HepG2 (cell line): ENCODE measurements around the gene DYSF. TPM values are rescaled to one million over a fixed set of nuclear protein-coding genes. Genes with fewer than 3 reads are reported as not detected.

Source experiments
- ATAC-seq: fragments of 200-7000 bp; cut with Tn5 transposase; 3 replicates; pipeline ENCODE4 v1.9.1; 2020; ENCODE audit warnings: mild to moderate bottlenecking, moderate library complexity
- BruUV-seq: library from RNA; stranded (reverse); fragments of 400-500 nt; replicated peaks from 2 replicates; lab custom pipeline; 2021; lab: Mats Ljungman, UMichigan
- CTCF ChIA-PET: fragments of 300-600 bp; formaldehyde crosslinking; extraction: SDS; loops from one replicate; lab custom pipeline; 2021; ENCODE audit warnings: low total read pairs, inconsistent platforms, low intra/inter-chr PET ratio; lab: Yijun Ruan, JAX
- POLR2A ChIA-PET: fragments of 350-600 bp; sonication (Branson Sonifier 250); formaldehyde crosslinking; loops from one replicate; lab custom pipeline; 2020; ENCODE audit warnings: antibody characterized with exemption, inconsistent platforms; lab: Yijun Ruan, JAX
- DNase-seq: peaks from one replicate; pipeline ENCODE4 v3.0.0-alpha.2; 2015; ENCODE audit warnings: low spot score
- FAIRE-seq: peaks from 3 replicates; lab custom pipeline; 2011; peaks lifted over from hg19 to GRCh38; lab: Jason Lieb, UNC
- H2AFZ ChIP-seq: one replicate; pipeline ENCODE4 v1.6.1; 2011; ENCODE audit warnings: low read length, inconsistent platforms
- H3K27ac ChIP-seq: fragments of 300-600 bp; 3 replicates; pipeline ENCODE4 v1.8.0; 2011; ENCODE audit warnings: mixed run types, mild to moderate bottlenecking, mixed read lengths, low read length, inconsistent platforms; ENCODE audit not compliant: insufficient read depth; ENCODE audit errors: extremely low read length
- H3K27me3 ChIP-seq, 2 experiments: fragments of 200-600 bp in 1 of 2; 2 replicates in 1 of 2; 3 replicates in 1 of 2; pipeline versions ENCODE4 v1.6.0 to v1.8.0; 2011; ENCODE audit warnings: low read length in 2 of 2, mild to moderate bottlenecking in 2 of 2, moderate library complexity in 2 of 2, inconsistent platforms in 1 of 2; ENCODE audit not compliant: insufficient read depth in 2 of 2, control insufficient read depth in 1 of 2
- H3K36me3 ChIP-seq, 2 experiments: fragments of 200-600 bp in 1 of 2; replicated peaks in 1 of 2; 2 replicates in 1 of 2; 3 replicates in 1 of 2; pipeline versions ENCODE4 v1.5.1 to v1.8.0; 2011; ENCODE audit warnings: low read length in 2 of 2, inconsistent platforms in 1 of 2; ENCODE audit not compliant: insufficient read depth in 2 of 2, control insufficient read depth in 1 of 2
- H3K4me1 ChIP-seq: 2 replicates; pipeline ENCODE4 v1.5.1; 2012; ENCODE audit warnings: low read length, inconsistent platforms; ENCODE audit not compliant: insufficient read depth
- H3K4me2 ChIP-seq: 2 replicates; pipeline ENCODE4 v1.6.0; 2011; ENCODE audit warnings: low read depth, low read length, inconsistent platforms
- H3K4me3 ChIP-seq, 3 experiments: fragments of 200-600 bp in 1 of 3; sonication (generic), shearing (Covaris generic) in 1 of 3; replicated peaks in 1 of 3; 2 replicates each; pipeline ENCODE4 v1.5.1; 2011 to 2016; ENCODE audit warnings: low read length in 3 of 3, inconsistent platforms in 2 of 3, low read depth in 2 of 3, mild to moderate bottlenecking in 2 of 3, control low read depth in 1 of 3, mixed read lengths in 1 of 3; ENCODE audit not compliant: insufficient read depth in 1 of 3
- H3K79me2 ChIP-seq: one replicate; pipeline ENCODE4 v1.6.1; 2011; ENCODE audit warnings: low read length, inconsistent platforms; ENCODE audit not compliant: insufficient read depth
- H3K9ac ChIP-seq: 2 replicates; pipeline ENCODE4 v1.6.0; 2011; ENCODE audit warnings: mild to moderate bottlenecking, low read depth, low read length, inconsistent platforms; ENCODE audit not compliant: insufficient read depth
- H3K9me3 ChIP-seq: 2 replicates; pipeline ENCODE4 v1.5.1; 2012; ENCODE audit warnings: mild to moderate bottlenecking, low read length
- H4K20me1 ChIP-seq: 2 replicates; pipeline ENCODE4 v1.6.0; 2011; ENCODE audit warnings: inconsistent platforms, mild to moderate bottlenecking, low read length, moderate library complexity; ENCODE audit not compliant: insufficient read depth
- CREB1 ChIP-seq, 2 experiments: fragments of 450-650 bp in 1 of 2; IDR thresholded peaks; 2 replicates each; pipeline ENCODE4 v1.6.1; 2016 to 2017; ENCODE audit warnings: control low read depth in 1 of 2, mild to moderate bottlenecking in 1 of 2, missing compliant biosample characterization in 1 of 2, missing genetic modification characterization in 1 of 2
- MAFG ChIP-seq: sonication (generic); formaldehyde crosslinking; IDR thresholded peaks from 2 replicates; pipeline ENCODE4 v1.5.1; 2020; ENCODE audit warnings: mild to moderate bottlenecking, missing genetic modification reagents
- MXD4 ChIP-seq: IDR thresholded peaks from 2 replicates; pipeline ENCODE4 v1.6.1; 2016; ENCODE audit warnings: mild to moderate bottlenecking, missing biosample characterization, missing genetic modification reagents
- NFIC ChIP-seq: IDR thresholded peaks from 2 replicates; pipeline ENCODE4 v1.6.1; 2012; ENCODE audit warnings: mild to moderate bottlenecking, low read length, inconsistent platforms
- RBM22 ChIP-seq: fragments of 200-400 bp; formaldehyde crosslinking; optimal IDR thresholded peaks from 2 replicates; pipeline ENCODE3; 2017; ENCODE audit warnings: mild to moderate bottlenecking, low read length, moderate library complexity
- RXRA ChIP-seq: sonication (generic); formaldehyde crosslinking; IDR thresholded peaks from 2 replicates; pipeline ENCODE4 v1.5.1; 2020; ENCODE audit warnings: missing genetic modification reagents
- ZNF607 ChIP-seq: sonication (generic); formaldehyde crosslinking; IDR thresholded peaks from 2 replicates; pipeline ENCODE4 v1.5.1; 2020; ENCODE audit warnings: missing genetic modification reagents, mild to moderate bottlenecking, borderline replicate concordance
- ZSCAN30 ChIP-seq: sonication (generic); formaldehyde crosslinking; IDR thresholded peaks from 2 replicates; pipeline ENCODE4 v1.5.0; 2020; ENCODE audit warnings: mild to moderate bottlenecking, missing genetic modification reagents
- WGBS: methylation state at CpG from one replicate; pipeline ENCODE4 v1.1.6; 2017; ENCODE audit warnings: low lambda C conversion rate; 5-methylcytosine and 5-hydroxymethylcytosine counted together
- in situ Hi-C: cut with HindIII; loops from 2 replicates; pipeline ENCODE4 v1.10.0; 2017; ENCODE audit warnings: low pct_unique_long_range_greater_than_20kb; ENCODE audit not compliant: extremely low pct_ligation_motif_present
- intact Hi-C: fragments of 100-400 bp; cut with micrococcal nuclease; formaldehyde crosslinking; loops from one replicate; pipeline ENCODE4 v1.10.0; 2022; ENCODE audit not compliant: unreplicated experiment
- polyA plus RNA-seq, 8 experiments: library from polyadenylated mRNA; depleted of rRNA in 3 of 8; stranded (reverse) in 7 of 8; unstranded in 1 of 8; fragments of >200 nt; fragmentation: Illumina TruSeq in 4 of 8; extraction: Trizol in 4 of 8; gene quantifications; 2 replicates each; pipeline versions ENCODE4 v1.2.1 to v1.2.3, GENCODE V29; 2011 to 2016; ENCODE audit warnings: low read depth in 4 of 8, missing spikeins in 1 of 8, mixed read lengths in 1 of 8; ENCODE audit not compliant: insufficient read depth in 1 of 8
- total RNA-seq, 5 experiments: library from RNA; depleted of rRNA; stranded (reverse); fragments of >200 nt; fragmentation: Illumina TruSeq; extraction: Trizol; gene quantifications; 2 replicates each; pipeline ENCODE4 v1.2.3, GENCODE V29; 2016; ENCODE audit warnings: low read depth in 1 of 5
- TF ChIP-seq, protein P1 (sequence below): IDR thresholded peaks from 2 replicates; pipeline ENCODE4 v1.6.1; 2016; ENCODE audit warnings: mild to moderate bottlenecking, missing biosample characterization, missing genetic modification reagents
- TF ChIP-seq, protein P2 (sequence below): conservative IDR thresholded peaks from 2 replicates; pipeline ENCODE4 v1.6.1; 2018; ENCODE audit warnings: missing genetic modification reagents
- TF ChIP-seq, protein P3 (sequence below): sonication (generic); formaldehyde crosslinking; IDR thresholded peaks from 2 replicates; pipeline ENCODE4 v1.4.0; 2020; ENCODE audit warnings: missing genetic modification reagents, borderline replicate concordance

DYSF gene
- total and polyA plus RNA-seq, 2 of the 13 experiments (the other 11 are each of a cell fraction or from before 2014, with no cell fraction given) = 0.15 to 2.4 TPM

DNA sequence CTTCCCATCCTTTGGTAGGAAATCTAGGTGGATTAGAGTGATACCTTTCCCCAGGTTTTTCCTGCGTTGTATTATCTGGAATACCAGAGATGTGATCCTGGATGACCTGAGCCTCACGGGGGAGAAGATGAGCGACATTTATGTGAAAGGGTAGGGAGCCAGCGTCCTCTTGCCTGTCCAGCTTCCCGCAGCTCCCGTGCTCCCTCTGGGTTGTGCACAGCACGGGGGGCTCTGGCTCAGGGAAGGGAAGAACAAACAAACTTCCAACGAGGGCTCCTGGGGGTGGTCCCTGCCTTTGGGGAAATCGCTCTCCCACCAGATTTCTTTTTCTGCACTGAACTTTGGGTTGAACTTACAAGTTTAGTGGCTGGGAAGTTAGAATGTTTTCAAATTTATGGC is 215.7 kb downstream of the DYSF start:
- intact Hi-C loops (no loop called here), in situ Hi-C loops (no loop called here)
- CTCF ChIA-PET = no interaction called here
- FAIRE-seq = no peak
- POLR2A ChIA-PET = no interaction called here
- Histone ChIP-seq H3K4me2 (no peak overlapping the region), H3K4me3 (no peak overlapping the region), H3K27ac (no peak overlapping the region), H3K79me2 (no peaks in the 10 kb centered on the region), H3K27me3 (peaks cover 0 to 2% of the 10 kb centered on the region in 2 experiments; a peak in 1 of 5 replicates), H4K20me1 (no peaks in the 10 kb centered on the region), H2AFZ (no peak overlapping the region), H3K9ac (no peak overlapping the region), H3K36me3 (no peaks in the 10 kb centered on the region), H3K4me1 (no peaks in the 10 kb centered on the region), H3K9me3 (no peaks in the 10 kb centered on the region)
- 61% methylated on average over 9 of the region's 9 CpGs for WGBS
- DNase-seq = no peak
- BruUV-seq = no TSS peak
- TF ChIP-seq, protein P1, sequence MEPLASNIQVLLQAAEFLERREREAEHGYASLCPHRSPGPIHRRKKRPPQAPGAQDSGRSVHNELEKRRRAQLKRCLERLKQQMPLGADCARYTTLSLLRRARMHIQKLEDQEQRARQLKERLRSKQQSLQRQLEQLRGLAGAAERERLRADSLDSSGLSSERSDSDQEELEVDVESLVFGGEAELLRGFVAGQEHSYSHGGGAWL = no peak
- TF ChIP-seq, protein P2, sequence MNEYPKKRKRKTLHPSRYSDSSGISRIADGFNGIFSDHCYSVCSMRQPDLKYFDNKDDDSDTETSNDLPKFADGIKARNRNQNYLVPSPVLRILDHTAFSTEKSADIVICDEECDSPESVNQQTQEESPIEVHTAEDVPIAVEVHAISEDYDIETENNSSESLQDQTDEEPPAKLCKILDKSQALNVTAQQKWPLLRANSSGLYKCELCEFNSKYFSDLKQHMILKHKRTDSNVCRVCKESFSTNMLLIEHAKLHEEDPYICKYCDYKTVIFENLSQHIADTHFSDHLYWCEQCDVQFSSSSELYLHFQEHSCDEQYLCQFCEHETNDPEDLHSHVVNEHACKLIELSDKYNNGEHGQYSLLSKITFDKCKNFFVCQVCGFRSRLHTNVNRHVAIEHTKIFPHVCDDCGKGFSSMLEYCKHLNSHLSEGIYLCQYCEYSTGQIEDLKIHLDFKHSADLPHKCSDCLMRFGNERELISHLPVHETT (CRISPR knock-in tag) = no peak
- TF ChIP-seq NFIC = no peak
- no peak for ATAC-seq

- peaks cover 0 to 2% of the 10 kb centered on the region in 2 experiments; a peak in 1 of 5 replicates for H3K27me3 ChIP-seq
- no peak for FAIRE-seq
- H3K4me1 ChIP-seq = no peaks in the 10 kb centered on the region
- H3K79me2 ChIP-seq = no peaks in the 10 kb centered on the region
- TF ChIP-seq MAFG (CRISPR knock-in tag) (no peak), ZSCAN30 (CRISPR knock-in tag) (no peak), CREB1 (IDR thresholded peaks at IDR 0.05) (peak; percentile 11; the same call in 1 of the 2 replicates), CREB1 (CRISPR knock-in tag; IDR thresholded peaks at IDR 0.05) (no peak), ZNF607 (CRISPR knock-in tag) (no peak), RXRA (CRISPR knock-in tag) (no peak), RBM22 (no peak), MXD4 (no peak)
- TF ChIP-seq, protein P3, sequence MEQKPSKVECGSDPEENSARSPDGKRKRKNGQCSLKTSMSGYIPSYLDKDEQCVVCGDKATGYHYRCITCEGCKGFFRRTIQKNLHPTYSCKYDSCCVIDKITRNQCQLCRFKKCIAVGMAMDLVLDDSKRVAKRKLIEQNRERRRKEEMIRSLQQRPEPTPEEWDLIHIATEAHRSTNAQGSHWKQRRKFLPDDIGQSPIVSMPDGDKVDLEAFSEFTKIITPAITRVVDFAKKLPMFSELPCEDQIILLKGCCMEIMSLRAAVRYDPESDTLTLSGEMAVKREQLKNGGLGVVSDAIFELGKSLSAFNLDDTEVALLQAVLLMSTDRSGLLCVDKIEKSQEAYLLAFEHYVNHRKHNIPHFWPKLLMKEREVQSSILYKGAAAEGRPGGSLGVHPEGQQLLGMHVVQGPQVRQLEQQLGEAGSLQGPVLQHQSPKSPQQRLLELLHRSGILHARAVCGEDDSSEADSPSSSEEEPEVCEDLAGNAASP = no peak
- no peak overlapping the region for H3K27ac ChIP-seq
- H3K4me3 ChIP-seq = no peak overlapping the region
- ChIA-PET CTCF (no interaction called here), POLR2A (no interaction called here)
- no TSS peak for BruUV-seq
- H3K4me2 ChIP-seq = no peak overlapping the region
- no peaks in the 10 kb centered on the region for H4K20me1 ChIP-seq
- H3K9ac ChIP-seq = no peak overlapping the region
- intact Hi-C loops = no loop called here
- H3K9me3 ChIP-seq = no peaks in the 10 kb centered on the region
- no peak overlapping the region for H2AFZ ChIP-seq
- ATAC-seq = no peak
- 67% methylated on average over 8 of the region's 8 CpGs for WGBS
- in situ Hi-C loops = loop anchor here (5.0 kb wide), 1 partner anchor 122 kb away; no protein-coding TSS in a partner anchor
- H3K36me3 ChIP-seq = no peaks in the 10 kb centered on the region
- no peak for DNase-seq
Observed at GRCh38 chr2:71669628-71670429, 216.5 kb downstream of the DYSF start.
